ENCODE measurements around the gene KLHL22.
"Not testable (repeated sequence)": the region's sequence is repeated elsewhere in the genome, so short reads cannot be mapped to it uniquely, and the experiment has no call there.

The KLHL22 gene

GRCh38 chr22:20415241-20415640 is 80.4 kb downstream of the KLHL22 start:
- not testable (repeated sequence) for DNase-seq

- DNase-seq = no peak
These were observed 81.1 kb downstream of the KLHL22 start for GRCh38 chr22:20414450-20414849.

- DNase-seq = no peak
These were observed 81.5 kb downstream of the KLHL22 start for GRCh38 chr22:20414059-20414440.

GRCh38 chr22:20413217-20414058 is 82.2 kb downstream of the KLHL22 start:
- DNase-seq = no peak

GRCh38 chr22:20412474-20413216 is 83.0 kb downstream of the KLHL22 start:
- DNase-seq = no peak

GRCh38 chr22:20409385-20409784 is 86.2 kb downstream of the KLHL22 start:
- DNase-seq = not testable (repeated sequence)

GRCh38 chr22:20408891-20409290 is 86.7 kb downstream of the KLHL22 start:
- no peak for DNase-seq

GRCh38 chr22:20407829-20408228 is 87.8 kb downstream of the KLHL22 start:
- DNase-seq = no peak

- DNase-seq = no peak
These were observed 88.7 kb downstream of the KLHL22 start for GRCh38 chr22:20406686-20407408.

- DNase-seq = no peak
These were observed 89.5 kb downstream of the KLHL22 start for GRCh38 chr22:20405931-20406685.

GRCh38 chr22:20405291-20405930 is 90.2 kb downstream of the KLHL22 start:
- no peak for DNase-seq

GRCh38 chr22:20404881-20405280 is 90.7 kb downstream of the KLHL22 start:
- DNase-seq = no peak

GRCh38 chr22:20403779-20404140 is 91.8 kb downstream of the KLHL22 start:
- no peak for DNase-seq

GRCh38 chr22:20402960-20403778 is 92.4 kb downstream of the KLHL22 start:
- no peak for DNase-seq

GRCh38 chr22:20401376-20402014 is 94.1 kb downstream of the KLHL22 start:
- DNase-seq = no peak

- DNase-seq = no peak
These were observed 94.8 kb downstream of the KLHL22 start for GRCh38 chr22:20400606-20401375.

- no peak for DNase-seq
These were observed 95.6 kb downstream of the KLHL22 start for GRCh38 chr22:20399866-20400605.

GRCh38 chr22:20398420-20398819 is 97.2 kb downstream of the KLHL22 start:
- no peak for DNase-seq

GRCh38 chr22:20397498-20397897 is 98.1 kb downstream of the KLHL22 start:
- no peak for DNase-seq
